Upper lobe of left lung (tissue), 4 donors: Measurements from ENCODE around the gene SPTBN1.

ENCODE experiments used
- CTCF ChIP-seq, 6 experiments: fragments of 450-650 bp in 4 of 6; fragments of 200-600 bp in 2 of 6; sonication (generic) in 2 of 6; IDR thresholded peaks; one replicate each; pipeline ENCODE4 v1.5.1; 2016 to 2019; ENCODE audit warnings: antibody characterized with exemption in 6 of 6
- EP300 ChIP-seq, 4 donors: sonication (generic); formaldehyde crosslinking; IDR thresholded peaks; one replicate each; pipeline ENCODE4 v1.5.1; 2017; ENCODE audit warnings: antibody characterized with exemption in 4 of 4, control low read depth in 2 of 4
- POLR2A ChIP-seq, 4 donors: fragments of 450-650 bp; IDR thresholded peaks; one replicate each; pipeline ENCODE4 v1.5.1; 2016 to 2017; ENCODE audit warnings: antibody characterized with exemption in 4 of 4, mild to moderate bottlenecking in 2 of 4

- TF ChIP-seq EP300 (IDR thresholded peaks at IDR 0.05) (no peak), CTCF (IDR thresholded peaks at IDR 0.05) (no peak), POLR2A (IDR thresholded peaks at IDR 0.05) (no peak)
Observed at GRCh38 chr2:54483426-54483825, 27.3 kb downstream of the SPTBN1 start.
